K562 (cell line): Measurements from ENCODE around the gene STX19. TPM values are rescaled to one million over a fixed set of nuclear protein-coding genes. Genes with fewer than 3 reads are reported as not detected.

Experiments used
- ATF7 ChIP-seq: fragments of 450-650 bp; IDR thresholded peaks from 2 replicates; pipeline ENCODE4 v1.7.1; 2014; ENCODE audit warnings: mild to moderate bottlenecking, moderate library complexity
- CBX5 ChIP-seq: IDR thresholded peaks from 2 replicates; pipeline ENCODE4 v1.6.1; 2014; ENCODE audit warnings: low read depth, borderline replicate concordance
- CHD2 ChIP-seq: IDR thresholded peaks from 2 replicates; pipeline ENCODE4 v1.6.1; 2011; ENCODE audit warnings: low read depth, low read length
- FIP1L1 ChIP-seq: fragments of 200-400 bp; formaldehyde crosslinking; IDR thresholded peaks from 2 replicates; pipeline ENCODE4 v1.6.1; 2018; ENCODE audit warnings: mild to moderate bottlenecking, low read depth, low read length; ENCODE audit not compliant: poor library complexity, severe bottlenecking
- GABPA ChIP-seq: fragments of 200-800 bp; sonication (Bioruptor generic); conservative IDR thresholded peaks from 2 replicates; pipeline ENCODE4 v1.6.1; 2016; ENCODE audit warnings: low read depth, missing genetic modification characterization, missing compliant biosample characterization
- HNRNPLL ChIP-seq: fragments of 200-400 bp; formaldehyde crosslinking; IDR thresholded peaks from 2 replicates; pipeline ENCODE4 v1.6.1; 2017; ENCODE audit warnings: low read length, low read depth, mild to moderate bottlenecking; ENCODE audit not compliant: poor library complexity, severe bottlenecking
- MXI1 ChIP-seq: IDR thresholded peaks from 2 replicates; pipeline ENCODE4 v1.6.1; 2011; ENCODE audit warnings: low read depth, mild to moderate bottlenecking, improper control_type of control experiment, low read length
- NCOA6 ChIP-seq: fragments of 450-650 bp; IDR thresholded peaks from 2 replicates; pipeline ENCODE4 v1.6.1; 2017; ENCODE audit warnings: mild to moderate bottlenecking
- NFYB ChIP-seq: IDR thresholded peaks from 2 replicates; pipeline ENCODE4 v1.6.1; 2011; ENCODE audit warnings: mild to moderate bottlenecking, moderate library complexity; ENCODE audit not compliant: insufficient read length; ENCODE audit errors: extremely low read depth
- RBBP5 ChIP-seq: fragments of 200-600 bp; sonication (generic); IDR thresholded peaks from 2 replicates; pipeline ENCODE4 v1.6.1; 2012; ENCODE audit warnings: borderline replicate concordance, mild to moderate bottlenecking, low read length, control low read depth, inconsistent platforms; ENCODE audit not compliant: insufficient read depth, poor library complexity, severe bottlenecking
- RREB1 ChIP-seq: fragments of 250-450 bp; sonication (Bioruptor Pico); IDR thresholded peaks from 2 replicates; pipeline ENCODE4 v1.4.0; 2020
- SAP30 ChIP-seq: fragments of 200-600 bp; sonication (generic); IDR thresholded peaks from 2 replicates; pipeline ENCODE4 v1.6.1; 2012; ENCODE audit warnings: borderline replicate concordance, low read depth, mild to moderate bottlenecking, moderate library complexity, low read length, control low read depth, inconsistent platforms; ENCODE audit not compliant: insufficient read depth, poor library complexity, severe bottlenecking
- TAF1 ChIP-seq: IDR thresholded peaks from 2 replicates; pipeline ENCODE4 v1.6.1; 2011; ENCODE audit warnings: mild to moderate bottlenecking, low read length, moderate library complexity; ENCODE audit not compliant: insufficient read depth, control insufficient read depth, severe bottlenecking; ENCODE audit errors: extremely low read depth
- TCF7L2 ChIP-seq: fragments of 150-350 bp; IDR thresholded peaks from 2 replicates; pipeline ENCODE4 v1.6.1; 2016; ENCODE audit warnings: low read depth, mild to moderate bottlenecking, low read length, moderate library complexity
- ZBTB8A ChIP-seq: fragments of 450-650 bp; IDR thresholded peaks from 2 replicates; pipeline ENCODE4 v1.6.1; 2018; ENCODE audit warnings: mild to moderate bottlenecking, moderate library complexity; ENCODE audit not compliant: partially characterized antibody
- ZNF12 ChIP-seq: sonication (generic); formaldehyde crosslinking; IDR thresholded peaks from 2 replicates; pipeline ENCODE4 v1.4.0; 2020; ENCODE audit warnings: mild to moderate bottlenecking, missing genetic modification reagents
- ZNF212 ChIP-seq: fragments of 450-650 bp; formaldehyde crosslinking; IDR thresholded peaks from 2 replicates; pipeline ENCODE4 v1.4.0; 2020; ENCODE audit warnings: mild to moderate bottlenecking
- ZNF277 ChIP-seq: fragments of 250-450 bp; sonication (Bioruptor Pico); IDR thresholded peaks from 2 replicates; pipeline ENCODE4 v1.8.0; 2022; ENCODE audit warnings: inconsistent platforms, mild to moderate bottlenecking, moderate library complexity, borderline replicate concordance
- polyA plus RNA-seq, 8 experiments: library from polyadenylated mRNA; depleted of rRNA in 4 of 8; stranded (reverse) in 5 of 8; unstranded in 3 of 8; fragments of >200 nt; fragmentation: Nextera tagmentation in 2 of 8; fragmentation: Illumina TruSeq in 1 of 8; extraction: Ambion mirVana in 2 of 8; extraction: Trizol in 1 of 8; gene quantifications; 2 replicates each; pipeline versions ENCODE4 v1.2.1 to v1.2.3, GENCODE V29; 2011 to 2014; ENCODE audit warnings: inconsistent platforms in 1 of 8, missing spikeins in 1 of 8
- total RNA-seq, 7 experiments: library from RNA; depleted of rRNA in 6 of 7; stranded (reverse); fragments of >200 nt in 6 of 7; fragmentation: Illumina TruSeq in 2 of 7; extraction: Trizol in 2 of 7; gene quantifications; 2 replicates each; pipeline versions ENCODE4 v1.2.1 to v1.2.3, GENCODE V29; 2011 to 2021; ENCODE audit warnings: low replicate concordance in 1 of 7

STX19 gene
- total and polyA plus RNA-seq, 9 of the 15 experiments (the other 6 are each of a cell fraction or from before 2014, with no cell fraction given) = 0.04 TPM; not detected in 8

GRCh38 chr3:93979850-93980676 is 48.3 kb downstream of the STX19 start, which contains the start of gene ARL13B (continued):
- no peak for TF ChIP-seq RREB1
- peak; percentile 65 for TF ChIP-seq SAP30
- TF ChIP-seq CBX5 = no peak
- TF ChIP-seq ATF7 = peak; percentile 76; the same call in 1 of the 2 replicates
- peak; percentile 29; the same call in 1 of the 2 replicates for TF ChIP-seq NCOA6
- peak; percentile 75 for TF ChIP-seq CHD2
- TF ChIP-seq ZNF12 (CRISPR knock-in tag) = no peak
- TF ChIP-seq ZNF212 (CRISPR knock-in tag) = no peak
- TF ChIP-seq RBBP5 = peak; percentile 72
- TF ChIP-seq TAF1 = peak; percentile 43
- peak; percentile 67 for TF ChIP-seq NFYB
- TF ChIP-seq FIP1L1 = no peak
- TF ChIP-seq MXI1 = peak; percentile 76
- no peak for TF ChIP-seq ZBTB8A
- TF ChIP-seq ZNF277 = no peak
- TF ChIP-seq GABPA = 0 out of 2 replicates have a peak, but pooled peaks have one; percentile 20
- peak; percentile 33 for TF ChIP-seq HNRNPLL
- TF ChIP-seq TCF7L2 = no peak
